Measurements from ENCODE around the gene PPP2R1B. TPM values are rescaled to one million over a fixed set of nuclear protein-coding genes. Genes with fewer than 3 reads are reported as not detected.

Gene PPP2R1B
- total RNA-seq, 1 experiment from 2014 or later, result 105 TPM

- Mint-ChIP-seq H3K9me3 (no peaks in the 10 kb centered on the region), H3K4me1 (peaks cover 20 to 21% of the 10 kb centered on the region in 2 experiments), H3K4me3 (no peak overlapping the region), H3K27ac (no peak overlapping the region), H3K36me3 (ENCODE audit: insufficient read depth in 1 of 3, low read depth in 3 of 3) (peaks cover 23 to 64% (median 38%) of the 10 kb centered on the region in 3 experiments; a peak in 6 of 7 replicates), H3K27me3 (ENCODE audit: low read depth) (no peaks in the 10 kb centered on the region)
- H2BK15ac ChIP-seq (ENCODE audit: low read depth, low read length), result no peak overlapping the region
- no peak overlapping the region for H3K27ac ChIP-seq (ENCODE audit: insufficient read length, low read depth, low read length)
- no peak overlapping the region for H2BK12ac ChIP-seq (ENCODE audit: insufficient read length, low read depth, low read length)
- H3K79me2 ChIP-seq (ENCODE audit: insufficient read depth, low read length), result no peaks in the 10 kb centered on the region
- no peak overlapping the region for H3T11ph ChIP-seq (ENCODE audit: low read length)
- H2BK120ac ChIP-seq (ENCODE audit: low read depth, low read length, poor library complexity, severe bottlenecking), result no peak overlapping the region
- no peak overlapping the region for H2BK20ac ChIP-seq (ENCODE audit: low read depth, low read length, poor library complexity, severe bottlenecking)
- no peaks in the 10 kb centered on the region for H4K20me1 ChIP-seq (ENCODE audit: control insufficient read depth, insufficient read depth, insufficient read length)
- H3K23ac ChIP-seq (ENCODE audit: insufficient read length, low read depth, low read length), result no peak overlapping the region
- H3K23me2 ChIP-seq (ENCODE audit: insufficient read length, low read depth, low read length, poor library complexity, severe bottlenecking), result no peaks in the 10 kb centered on the region
- no peak overlapping the region for H3K4ac ChIP-seq (ENCODE audit: low read depth, low read length)
- no peak overlapping the region for H3K9ac ChIP-seq (ENCODE audit: extremely low read depth, insufficient read length, low read length)
- no peak overlapping the region for H4K8ac ChIP-seq (replicated peaks; ENCODE audit: insufficient read length, low read depth, low read length)
- no peaks in the 10 kb centered on the region for H3K9me3 ChIP-seq (ENCODE audit: control insufficient read depth, low read depth, low read length)
- no peaks in the 10 kb centered on the region for H3K4me1 ChIP-seq (ENCODE audit: insufficient read depth, low read length)
- no peak overlapping the region for H4K91ac ChIP-seq (ENCODE audit: insufficient read length, low read depth, low read length)
- no peak overlapping the region for H3K56ac ChIP-seq (ENCODE audit: insufficient read length, low read depth, low read length)
- no peak overlapping the region for H3K18ac ChIP-seq (ENCODE audit: insufficient read length, low read depth, low read length)
- no peak overlapping the region for H2BK5ac ChIP-seq (ENCODE audit: insufficient read length, low read length)
- WGBS (ENCODE audit: extremely low coverage, insufficient read length, low lambda C conversion rate), result no CpG with 5 or more reads among the region's 2 CpGs
- H4K5ac ChIP-seq (ENCODE audit: insufficient read length, low read depth, low read length), result no peak overlapping the region
- no peak for TF ChIP-seq CTCF (conservative IDR thresholded peaks at IDR 0.05)
- no peak overlapping the region for H3K14ac ChIP-seq (ENCODE audit: insufficient read depth, low read length)
- no peak overlapping the region for H3K4me2 ChIP-seq (ENCODE audit: insufficient read depth, insufficient read length, low read length)
- no peaks in the 10 kb centered on the region for H3K27me3 ChIP-seq (ENCODE audit: insufficient read depth, low read length)
- DNase-seq, result no peak
- no peak overlapping the region for H2AK5ac ChIP-seq (ENCODE audit: insufficient read length, low read length)
- no peak overlapping the region for H2AFZ ChIP-seq (ENCODE audit: low read length)
- no peaks in the 10 kb centered on the region for H3K79me1 ChIP-seq (ENCODE audit: insufficient read depth, low read depth, low read length, poor library complexity, severe bottlenecking)
Measured at GRCh38 chr11:111741751-111742150, 24.4 kb downstream of the PPP2R1B start.
